GM12865 (cell line): ENCODE data around the gene SLC39A11.

ENCODE experiments used
- DNase-seq: peaks from one replicate; pipeline ENCODE4 v3.0.0; 2010; ENCODE audit warnings: low read depth
- H3K4me3 ChIP-seq: 2 replicates; pipeline ENCODE4 v1.5.1; 2011; ENCODE audit warnings: mild to moderate bottlenecking, low read depth, low read length, control low read depth
- CTCF ChIP-seq: IDR thresholded peaks from 2 replicates; pipeline ENCODE4 v1.5.1; 2011; ENCODE audit warnings: low read length, control low read depth, low read depth, inconsistent platforms; ENCODE audit not compliant: insufficient read depth; ENCODE audit errors: missing control alignments

The SLC39A11 gene

GRCh38 chr17:72697602-72698146 is 394.8 kb downstream of the SLC39A11 start:
- DNase-seq: no peak
- no peak for TF ChIP-seq CTCF
- H3K4me3 ChIP-seq: no peak overlapping the region

- TF ChIP-seq CTCF: no peak
- DNase-seq: no peak
- H3K4me3 ChIP-seq: no peak overlapping the region
These were observed 395.8 kb downstream of the SLC39A11 start for GRCh38 chr17:72696721-72697120.

- H3K4me3 ChIP-seq: no peak overlapping the region
- TF ChIP-seq CTCF: no peak
- no peak for DNase-seq
These were observed 396.3 kb downstream of the SLC39A11 start for GRCh38 chr17:72696156-72696555.

- no peak for DNase-seq
- TF ChIP-seq CTCF: no peak
- H3K4me3 ChIP-seq: no peak overlapping the region
These were observed 398.5 kb downstream of the SLC39A11 start for GRCh38 chr17:72693956-72694355.

GRCh38 chr17:72693151-72693878 is 399.2 kb downstream of the SLC39A11 start:
- no peak overlapping the region for H3K4me3 ChIP-seq
- no peak for TF ChIP-seq CTCF
- no peak for DNase-seq

GRCh38 chr17:72692676-72693075 is 399.8 kb downstream of the SLC39A11 start:
- no peak for TF ChIP-seq CTCF
- no peak for DNase-seq
- H3K4me3 ChIP-seq: no peak overlapping the region

GRCh38 chr17:72691586-72691985 is 400.9 kb downstream of the SLC39A11 start:
- no peak for DNase-seq
- no peak for TF ChIP-seq CTCF

More at GRCh38 chr17:72691586-72691985, 400.9 kb downstream of the SLC39A11 start:
- no peak overlapping the region for H3K4me3 ChIP-seq
